SU-DHL-6 (cell line): ENCODE measurements around the gene ELMO1.

Experiments
- EZH2phosphoT487 ChIP-seq: fragments of 200-600 bp; sonication (generic), shearing (Covaris generic); conservative IDR thresholded peaks from 2 replicates; pipeline ENCODE4 v1.6.1; 2018; ENCODE audit warnings: mild to moderate bottlenecking, antibody characterized with exemption, low read length, moderate library complexity, mixed read lengths
- TF ChIP-seq, protein P1 (sequence below): fragments of 200-600 bp; sonication (generic); IDR thresholded peaks from one replicate; pipeline ENCODE4 v1.5.1; 2017; ENCODE audit warnings: antibody characterized with exemption, mild to moderate bottlenecking, low read length, moderate library complexity; ENCODE audit not compliant: insufficient read depth, poor library complexity, severe bottlenecking

DNA sequence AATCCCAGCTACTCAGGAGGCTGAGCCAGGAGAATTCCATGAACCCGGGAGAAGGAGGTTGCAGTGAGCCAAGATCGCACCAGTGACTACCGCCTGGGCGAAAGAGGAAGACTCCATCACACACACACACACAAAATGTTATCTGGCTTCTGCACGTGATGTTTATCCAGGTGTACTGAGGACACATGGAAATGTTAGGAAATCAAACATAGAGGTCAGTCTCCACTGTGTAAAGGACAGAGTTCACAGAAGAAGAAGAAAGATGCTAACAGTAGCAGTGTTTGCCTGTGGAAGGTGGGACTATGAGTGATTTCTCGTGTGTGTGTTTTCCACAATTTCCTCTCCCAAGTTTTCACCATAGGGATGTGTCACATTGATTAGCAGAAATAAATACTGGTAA is 256.9 kb downstream of the ELMO1 start:
- TF ChIP-seq, protein P1, sequence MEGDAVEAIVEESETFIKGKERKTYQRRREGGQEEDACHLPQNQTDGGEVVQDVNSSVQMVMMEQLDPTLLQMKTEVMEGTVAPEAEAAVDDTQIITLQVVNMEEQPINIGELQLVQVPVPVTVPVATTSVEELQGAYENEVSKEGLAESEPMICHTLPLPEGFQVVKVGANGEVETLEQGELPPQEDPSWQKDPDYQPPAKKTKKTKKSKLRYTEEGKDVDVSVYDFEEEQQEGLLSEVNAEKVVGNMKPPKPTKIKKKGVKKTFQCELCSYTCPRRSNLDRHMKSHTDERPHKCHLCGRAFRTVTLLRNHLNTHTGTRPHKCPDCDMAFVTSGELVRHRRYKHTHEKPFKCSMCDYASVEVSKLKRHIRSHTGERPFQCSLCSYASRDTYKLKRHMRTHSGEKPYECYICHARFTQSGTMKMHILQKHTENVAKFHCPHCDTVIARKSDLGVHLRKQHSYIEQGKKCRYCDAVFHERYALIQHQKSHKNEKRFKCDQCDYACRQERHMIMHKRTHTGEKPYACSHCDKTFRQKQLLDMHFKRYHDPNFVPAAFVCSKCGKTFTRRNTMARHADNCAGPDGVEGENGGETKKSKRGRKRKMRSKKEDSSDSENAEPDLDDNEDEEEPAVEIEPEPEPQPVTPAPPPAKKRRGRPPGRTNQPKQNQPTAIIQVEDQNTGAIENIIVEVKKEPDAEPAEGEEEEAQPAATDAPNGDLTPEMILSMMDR, result no peak
- TF ChIP-seq EZH2phosphoT487, result no peak
